GM12801 (cell line): ENCODE results near the gene USP40.

Source experiments
- TF ChIP-seq, protein P1 (sequence below): IDR thresholded peaks from one replicate; pipeline ENCODE4 v1.5.1; 2011; ENCODE audit warnings: control low read depth; ENCODE audit not compliant: insufficient read length; ENCODE audit errors: extremely low read depth

USP40 gene

DNA sequence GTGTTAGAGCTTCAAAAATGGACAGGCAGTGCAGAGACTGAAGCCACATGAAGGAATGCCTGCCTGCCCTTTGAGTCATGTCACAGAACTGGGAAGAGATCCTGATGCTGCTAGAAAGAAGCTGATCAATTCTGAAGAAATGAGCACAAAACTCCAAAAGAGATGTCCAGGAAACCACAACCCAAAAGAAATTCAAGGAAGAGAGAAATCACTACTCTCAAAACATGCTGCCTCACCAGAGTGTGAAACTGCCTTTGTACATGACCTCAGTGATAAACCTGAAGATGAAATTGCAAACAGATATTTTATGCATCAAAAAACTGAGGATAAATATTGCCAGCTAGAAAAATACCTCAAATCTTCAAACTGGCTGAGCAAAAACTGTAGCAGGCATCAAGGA lies 20.5 kb downstream of the USP40 start:
- TF ChIP-seq, protein P1, sequence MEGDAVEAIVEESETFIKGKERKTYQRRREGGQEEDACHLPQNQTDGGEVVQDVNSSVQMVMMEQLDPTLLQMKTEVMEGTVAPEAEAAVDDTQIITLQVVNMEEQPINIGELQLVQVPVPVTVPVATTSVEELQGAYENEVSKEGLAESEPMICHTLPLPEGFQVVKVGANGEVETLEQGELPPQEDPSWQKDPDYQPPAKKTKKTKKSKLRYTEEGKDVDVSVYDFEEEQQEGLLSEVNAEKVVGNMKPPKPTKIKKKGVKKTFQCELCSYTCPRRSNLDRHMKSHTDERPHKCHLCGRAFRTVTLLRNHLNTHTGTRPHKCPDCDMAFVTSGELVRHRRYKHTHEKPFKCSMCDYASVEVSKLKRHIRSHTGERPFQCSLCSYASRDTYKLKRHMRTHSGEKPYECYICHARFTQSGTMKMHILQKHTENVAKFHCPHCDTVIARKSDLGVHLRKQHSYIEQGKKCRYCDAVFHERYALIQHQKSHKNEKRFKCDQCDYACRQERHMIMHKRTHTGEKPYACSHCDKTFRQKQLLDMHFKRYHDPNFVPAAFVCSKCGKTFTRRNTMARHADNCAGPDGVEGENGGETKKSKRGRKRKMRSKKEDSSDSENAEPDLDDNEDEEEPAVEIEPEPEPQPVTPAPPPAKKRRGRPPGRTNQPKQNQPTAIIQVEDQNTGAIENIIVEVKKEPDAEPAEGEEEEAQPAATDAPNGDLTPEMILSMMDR: no peak

DNA sequence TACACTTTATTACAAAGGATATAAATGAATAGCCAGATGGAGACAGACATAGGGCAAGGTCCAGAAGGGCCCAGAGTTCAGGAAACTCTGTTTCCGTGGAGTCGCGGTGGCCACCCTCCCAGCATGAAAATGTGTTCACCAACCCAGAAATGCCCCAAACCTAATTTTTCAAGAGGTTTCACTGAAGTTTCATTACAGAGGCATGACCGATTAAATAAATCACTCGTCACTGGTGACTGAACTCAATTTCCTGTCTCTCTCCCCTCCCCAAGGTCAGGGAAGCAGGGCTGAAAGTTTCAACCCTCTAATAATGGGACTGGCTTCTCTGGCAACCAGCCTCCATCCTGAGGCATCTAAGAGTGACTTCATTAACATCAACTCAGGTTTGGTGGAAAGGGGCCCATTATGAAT lies 22.4 kb downstream of the USP40 start:
- TF ChIP-seq, protein P1: no peak

DNA sequence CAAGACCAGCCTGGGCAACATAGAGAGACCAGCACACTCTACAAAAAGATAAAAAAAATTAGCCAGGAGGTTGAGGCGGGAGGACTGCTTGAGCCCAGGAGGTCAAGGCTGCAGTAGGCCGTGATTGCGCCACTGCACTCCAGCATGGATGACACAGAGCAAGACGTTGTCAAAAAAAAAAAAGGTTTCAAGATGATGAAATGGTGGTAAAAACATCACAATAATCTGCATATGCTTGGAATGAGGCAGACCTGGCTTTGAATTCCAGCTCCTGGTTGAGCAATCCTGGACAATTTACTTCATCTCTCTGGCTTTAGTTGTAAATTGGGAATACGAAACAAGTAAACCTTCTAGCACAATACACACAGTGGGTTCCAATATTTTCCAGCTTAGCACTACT lies 24.1 kb downstream of the USP40 start:
- TF ChIP-seq, protein P1: no peak

DNA sequence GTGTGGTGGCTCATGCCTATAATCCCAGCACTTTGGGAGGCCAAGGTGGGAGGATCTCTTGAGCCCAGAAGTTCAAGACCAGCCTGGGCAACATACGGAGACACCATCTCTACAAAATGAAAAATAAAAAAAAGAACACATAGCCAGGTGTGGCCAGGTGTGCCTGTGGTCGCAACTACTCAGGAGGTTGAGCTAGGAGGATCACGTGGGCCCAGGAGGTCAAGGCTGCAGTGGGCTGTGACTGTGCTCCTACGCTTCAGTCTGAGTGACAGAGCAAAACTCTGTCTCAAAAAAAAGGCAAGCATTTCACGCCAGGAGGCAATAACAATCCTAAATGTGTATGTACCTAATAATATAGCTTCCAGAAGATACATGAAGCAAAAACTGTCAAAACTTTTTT lies 27.8 kb downstream of the USP40 start:
- TF ChIP-seq, protein P1: no peak

DNA sequence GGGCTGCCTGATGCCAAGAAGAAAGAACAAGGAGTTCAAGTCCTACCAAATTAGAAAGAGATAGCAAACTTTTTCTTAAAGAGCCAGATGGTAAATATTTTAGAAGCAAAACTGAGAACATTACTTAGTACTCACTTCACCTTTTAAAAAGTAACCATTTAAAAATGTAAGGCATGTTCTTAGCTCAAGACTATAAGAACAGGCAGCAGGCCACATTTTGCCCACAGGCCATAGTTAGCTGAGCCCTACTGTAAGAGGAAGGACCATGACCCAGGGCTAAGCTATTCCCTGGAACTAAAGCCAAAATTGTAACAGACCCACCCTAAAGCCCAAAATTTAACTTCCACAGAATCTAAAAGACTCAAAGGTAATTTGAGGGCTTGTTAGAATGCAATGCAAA lies 31.3 kb downstream of the USP40 start:
- TF ChIP-seq, protein P1: no peak

DNA sequence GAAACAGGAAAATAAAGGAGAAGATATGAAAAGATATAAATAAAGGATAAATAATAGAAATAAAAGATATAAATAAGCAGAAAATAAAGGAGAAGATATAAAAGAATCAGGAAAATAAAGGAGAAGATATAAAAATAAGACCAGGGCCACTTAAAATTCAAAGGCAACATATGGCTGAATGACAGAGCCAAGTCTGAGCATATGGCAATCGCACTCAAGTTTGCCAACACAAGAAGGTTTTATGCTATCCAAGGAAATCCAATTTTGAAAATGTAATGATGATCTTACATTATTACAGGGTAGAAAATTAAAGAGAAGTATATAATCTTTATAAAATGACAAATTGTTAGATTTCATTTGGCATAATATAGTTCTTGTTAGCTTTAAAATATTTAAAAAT lies 33.6 kb downstream of the USP40 start:
- TF ChIP-seq, protein P1: no peak

DNA sequence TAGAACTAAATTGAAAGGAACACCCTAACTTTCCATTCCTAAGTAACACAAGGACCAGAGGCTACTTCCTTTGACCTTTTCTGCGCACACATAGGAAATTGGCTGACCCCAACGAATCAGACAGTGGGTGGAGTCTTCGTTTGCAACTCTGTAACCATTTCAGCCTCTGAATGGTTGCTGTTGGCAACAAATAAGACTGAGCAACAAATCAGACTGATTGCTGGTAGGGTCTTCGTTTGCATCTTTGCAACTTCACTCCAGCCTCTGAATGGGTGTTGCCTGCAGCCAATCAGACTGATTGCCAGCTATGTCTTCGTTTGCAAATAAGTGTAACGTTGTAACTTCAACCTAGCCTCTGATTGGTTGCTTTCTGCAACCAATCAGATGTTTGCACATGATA lies 34.6 kb downstream of the USP40 start:
- TF ChIP-seq, protein P1: no peak

DNA sequence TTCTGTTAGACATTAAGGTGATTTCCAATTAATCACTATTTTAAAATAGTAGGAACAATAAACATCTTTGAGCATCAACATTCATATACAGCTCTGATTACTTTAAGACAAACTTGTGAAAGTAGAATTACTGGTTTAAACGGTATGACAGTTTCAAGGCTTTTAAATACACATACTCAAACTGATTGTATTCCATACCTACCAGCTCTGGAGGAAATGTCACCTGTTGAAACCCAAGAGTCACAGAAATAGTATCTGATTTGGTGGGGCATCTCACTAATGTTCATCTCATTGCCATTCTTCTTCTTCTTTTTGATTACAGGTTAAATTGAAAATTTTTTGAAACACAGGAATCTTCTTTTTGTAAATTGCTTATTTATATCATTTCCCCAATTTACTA lies 36.2 kb downstream of the USP40 start:
- TF ChIP-seq, protein P1: no peak
